ENCODE measurements around the gene CHAF1B. TPM values are rescaled to one million over a fixed set of nuclear protein-coding genes. Genes with fewer than 3 reads are reported as not detected.

The CHAF1B gene
- polyA plus RNA-seq, 3 donors: 0.24 TPM; not detected in 2

DNA sequence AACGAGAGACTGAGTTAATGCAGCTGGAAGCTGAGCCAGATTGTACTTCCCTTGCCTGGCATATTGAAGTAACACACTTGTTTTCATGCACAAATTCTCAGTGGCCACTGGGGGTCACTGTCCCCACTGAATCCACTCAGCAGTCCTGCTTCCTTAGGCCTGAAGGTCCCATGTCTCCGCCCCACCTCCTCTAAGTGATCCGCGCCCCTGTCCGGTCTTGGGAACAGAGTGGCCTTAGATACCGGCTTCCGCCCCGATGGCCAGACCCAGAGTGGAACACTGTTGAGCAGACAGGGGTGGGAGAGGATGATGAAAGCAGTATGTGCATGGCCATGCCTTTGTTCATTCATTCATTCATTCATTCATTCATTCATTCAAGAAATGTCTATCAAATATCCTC is 34.8 kb downstream of the CHAF1B start:
- Mint-ChIP-seq H3K4me3 (no peak overlapping the region), H3K36me3 (peaks cover 12 to 27% of the 10 kb centered on the region in 2 donors), H3K4me1 (peaks cover 8% of the 10 kb centered on the region), H3K9me3 (no peaks in the 10 kb centered on the region), H3K27ac (no peak overlapping the region), H3K27me3 (ENCODE audit: low read depth in 3 of 3) (peaks cover 0 to 4% (median 0%) of the 10 kb centered on the region in 3 donors)
- Histone ChIP-seq H3K27ac (ENCODE audit: low read depth in 1 of 2, low read length in 2 of 2) (no peak overlapping the region), H3K4me1 (ENCODE audit: control insufficient read depth in 1 of 2, insufficient read depth in 2 of 2, low read length in 2 of 2) (no peaks in the 10 kb centered on the region), H3K27me3 (ENCODE audit: control insufficient read depth in 2 of 2, insufficient read depth in 2 of 2, low read length in 2 of 2) (no peaks in the 10 kb centered on the region), H3K4me3 (replicated peaks in 1 of 3; ENCODE audit: low read depth in 2 of 3, low read length in 3 of 3) (no peak overlapping the region), H4K20me1 (ENCODE audit: insufficient read depth, low read length) (no peaks in the 10 kb centered on the region), H3K9me3 (replicated peaks in 1 of 2; ENCODE audit: control insufficient read depth in 1 of 2, insufficient read depth in 1 of 2, low read length in 2 of 2) (no peaks in the 10 kb centered on the region), H3K79me2 (ENCODE audit: insufficient read depth, low read length) (no peaks in the 10 kb centered on the region), H3K4me2 (replicated peaks; ENCODE audit: extremely low read depth, low read length, poor library complexity, severe bottlenecking) (no peak overlapping the region), H3K9ac (ENCODE audit: insufficient read depth, low read length, poor library complexity, severe bottlenecking) (no peak overlapping the region), H2AFZ (ENCODE audit: insufficient read depth, low read depth, low read length, poor library complexity, severe bottlenecking) (no peak overlapping the region), H3K36me3 (replicated peaks in 1 of 2; ENCODE audit: control insufficient read depth in 1 of 2, insufficient read depth in 2 of 2, low read length in 2 of 2) (peaks cover 2 to 18% of the 10 kb centered on the region in 2 donors)
- TF ChIP-seq, protein P1, sequence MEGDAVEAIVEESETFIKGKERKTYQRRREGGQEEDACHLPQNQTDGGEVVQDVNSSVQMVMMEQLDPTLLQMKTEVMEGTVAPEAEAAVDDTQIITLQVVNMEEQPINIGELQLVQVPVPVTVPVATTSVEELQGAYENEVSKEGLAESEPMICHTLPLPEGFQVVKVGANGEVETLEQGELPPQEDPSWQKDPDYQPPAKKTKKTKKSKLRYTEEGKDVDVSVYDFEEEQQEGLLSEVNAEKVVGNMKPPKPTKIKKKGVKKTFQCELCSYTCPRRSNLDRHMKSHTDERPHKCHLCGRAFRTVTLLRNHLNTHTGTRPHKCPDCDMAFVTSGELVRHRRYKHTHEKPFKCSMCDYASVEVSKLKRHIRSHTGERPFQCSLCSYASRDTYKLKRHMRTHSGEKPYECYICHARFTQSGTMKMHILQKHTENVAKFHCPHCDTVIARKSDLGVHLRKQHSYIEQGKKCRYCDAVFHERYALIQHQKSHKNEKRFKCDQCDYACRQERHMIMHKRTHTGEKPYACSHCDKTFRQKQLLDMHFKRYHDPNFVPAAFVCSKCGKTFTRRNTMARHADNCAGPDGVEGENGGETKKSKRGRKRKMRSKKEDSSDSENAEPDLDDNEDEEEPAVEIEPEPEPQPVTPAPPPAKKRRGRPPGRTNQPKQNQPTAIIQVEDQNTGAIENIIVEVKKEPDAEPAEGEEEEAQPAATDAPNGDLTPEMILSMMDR (IDR thresholded peaks at IDR 0.05): peak; percentile 74
- DNase-seq: peak; percentile 55 to 74 (median 74)
- WGBS (ENCODE audit: insufficient coverage): 0% methylated on average over 1 of the region's 8 CpGs
- intact Hi-C loops (cut with micrococcal nuclease): loop anchor here in 1 of 2 donors (2.0 to 10.0 kb wide), 3 partner anchors 37 to 507 kb away; no protein-coding TSS in a partner anchor

- H3K9me3 Mint-ChIP-seq: no peaks in the 10 kb centered on the region
- WGBS (ENCODE audit: insufficient coverage): 93% methylated on average over 18 of the region's 18 CpGs
- intact Hi-C loops (cut with micrococcal nuclease): loop anchor here in 1 of 2 donors (2.0 to 10.0 kb wide), 3 partner anchors 37 to 506 kb away; no protein-coding TSS in a partner anchor
These were observed 35.6 kb downstream of the CHAF1B start for GRCh38 chr21:36420571-36421339.

More at GRCh38 chr21:36420571-36421339, 35.6 kb downstream of the CHAF1B start:
- no peak overlapping the region for H3K27ac ChIP-seq (ENCODE audit: low read depth in 1 of 2, low read length in 2 of 2)
- H3K79me2 ChIP-seq (ENCODE audit: insufficient read depth, low read length): no peaks in the 10 kb centered on the region
- H3K9me3 ChIP-seq (replicated peaks in 1 of 2; ENCODE audit: control insufficient read depth in 1 of 2, insufficient read depth in 1 of 2, low read length in 2 of 2): no peaks in the 10 kb centered on the region
- TF ChIP-seq, protein P1 (IDR thresholded peaks at IDR 0.05): no peak
- no peak overlapping the region for H3K4me3 ChIP-seq (replicated peaks in 1 of 3; ENCODE audit: low read depth in 2 of 3, low read length in 3 of 3)
- peaks cover 2 to 11% of the 10 kb centered on the region in 2 donors for H3K36me3 ChIP-seq (replicated peaks in 1 of 2; ENCODE audit: control insufficient read depth in 1 of 2, insufficient read depth in 2 of 2, low read length in 2 of 2)
- H3K9ac ChIP-seq (ENCODE audit: insufficient read depth, low read length, poor library complexity, severe bottlenecking): no peak overlapping the region
- DNase-seq: no peak
- H2AFZ ChIP-seq (ENCODE audit: insufficient read depth, low read depth, low read length, poor library complexity, severe bottlenecking): no peak overlapping the region
- Mint-ChIP-seq H3K36me3 (peaks cover 6 to 19% of the 10 kb centered on the region in 2 donors), H3K4me1 (peaks cover 8% of the 10 kb centered on the region), H3K4me3 (no peak overlapping the region), H3K27ac (peak overlapping the region in 3 of 7 donors; percentile 39 to 73 (median 49)), H3K27me3 (ENCODE audit: low read depth in 3 of 3) (peaks cover 0 to 4% (median 0%) of the 10 kb centered on the region in 3 donors)
- H3K4me1 ChIP-seq (ENCODE audit: control insufficient read depth in 1 of 2, insufficient read depth in 2 of 2, low read length in 2 of 2): no peaks in the 10 kb centered on the region
- H4K20me1 ChIP-seq (ENCODE audit: insufficient read depth, low read length): no peaks in the 10 kb centered on the region
- no peak overlapping the region for H3K4me2 ChIP-seq (replicated peaks; ENCODE audit: extremely low read depth, low read length, poor library complexity, severe bottlenecking)
- no peaks in the 10 kb centered on the region for H3K27me3 ChIP-seq (ENCODE audit: control insufficient read depth in 2 of 2, insufficient read depth in 2 of 2, low read length in 2 of 2)

Data from CD14-positive monocyte (primary cell).